ENCODE measurements around the gene SERF2.

- TF ChIP-seq CTCF (conservative IDR thresholded peaks at IDR 0.05; ENCODE audit: low read depth, low read length) = no peak
- TF ChIP-seq EZH2 (IDR thresholded peaks at IDR 0.05; ENCODE audit: low read length, unreplicated experiment) = no peak
- TF ChIP-seq EZH2phosphoT487 (IDR thresholded peaks at IDR 0.05; ENCODE audit: borderline replicate concordance, low read length) = no peak
Observed at GRCh38 chr15:43776718-43777266, 15.3 kb upstream of the SERF2 start, which contains the start of gene ELL3.

Data from PC-3 (cell line).